Thyroid gland (tissue), 4 donors: Measurements from ENCODE around the gene ARMC9. TPM values are rescaled to one million over a fixed set of nuclear protein-coding genes. Genes with fewer than 3 reads are reported as not detected.

Source experiments
- DNase-seq, 2 donors: peaks; one replicate each; pipeline ENCODE4 v3.0.0-alpha.2; 2019
- H3K27ac ChIP-seq, 3 donors: fragments of 200-600 bp; sonication (generic); 1 replicate in 2 of 3; 2 replicates in 1 of 3; pipeline ENCODE4 v1.5.1; 2016 to 2019; ENCODE audit warnings: mild to moderate bottlenecking in 1 of 3, moderate library complexity in 1 of 3
- H3K27me3 ChIP-seq: fragments of 200-600 bp; sonication (generic); one replicate; pipeline ENCODE4 v1.5.1; 2019
- H3K36me3 ChIP-seq, 2 donors: fragments of 200-600 bp; sonication (generic); one replicate each; pipeline ENCODE4 v1.5.1; 2016 to 2019
- H3K4me1 ChIP-seq, 2 donors: fragments of 200-600 bp; sonication (generic); one replicate each; pipeline ENCODE4 v1.5.1; 2017 to 2019
- H3K4me3 ChIP-seq, 3 donors: fragments of 200-600 bp; sonication (generic); replicated peaks in 1 of 3; 1 replicate in 2 of 3; 2 replicates in 1 of 3; pipeline ENCODE4 v1.5.1; 2016; ENCODE audit warnings: mild to moderate bottlenecking in 1 of 3
- H3K9me3 ChIP-seq: fragments of 200-600 bp; sonication (generic); one replicate; pipeline ENCODE4 v1.5.1; 2017
- POLR2A ChIP-seq, 2 donors: fragments of 450-650 bp; IDR thresholded peaks; one replicate each; pipeline ENCODE4 v1.6.1; 2017; ENCODE audit warnings: antibody characterized with exemption in 2 of 2, mild to moderate bottlenecking in 2 of 2, moderate library complexity in 1 of 2
- WGBS, 2 donors: methylation state at CpG; one replicate each; pipeline ENCODE4 v1.1.5; 2017; 5-methylcytosine and 5-hydroxymethylcytosine counted together
- intact Hi-C: fragments of 100-400 bp; cut with DNase I; formaldehyde crosslinking; loops from one replicate; pipeline ENCODE4 v1.15.1; 2023
- total RNA-seq, 4 donors: library from RNA; depleted of rRNA; stranded (reverse); fragments of >200 nt; gene quantifications; one replicate each; pipeline ENCODE4 v1.2.3, GENCODE V29; 2016
- TF ChIP-seq, protein P1 (sequence below), 6 experiments: fragments of 200-600 bp in 3 of 6; fragments of 450-650 bp in 3 of 6; sonication (generic) in 3 of 6; IDR thresholded peaks; one replicate each; pipeline ENCODE4 v1.5.1; 2016 to 2019; ENCODE audit warnings: antibody characterized with exemption in 6 of 6, mild to moderate bottlenecking in 2 of 6, inconsistent platforms in 1 of 6, moderate library complexity in 1 of 6

Gene ARMC9
- total RNA-seq, 4 donors from 2014 or later: 20.3 to 30.7 (median 28.0) TPM

DNA sequence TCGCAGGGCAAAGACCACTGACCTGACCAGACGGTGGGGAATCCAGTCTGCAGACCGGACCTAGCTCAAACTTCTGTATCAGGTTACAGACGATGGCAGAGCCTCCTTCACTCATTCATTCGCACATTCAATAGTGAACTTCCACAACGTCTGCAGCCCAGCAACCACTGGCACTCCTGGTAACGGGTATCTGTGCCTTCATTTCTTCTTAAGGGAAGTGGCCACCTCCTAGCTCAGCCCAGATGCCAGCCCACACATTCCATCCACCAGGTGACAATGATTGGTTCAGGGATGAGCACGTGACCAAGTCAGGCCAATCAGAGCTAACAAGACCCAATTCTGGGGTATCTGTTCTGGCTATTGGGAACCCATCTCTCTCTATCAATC is 15.9 kb upstream of the ARMC9 start:
- peak overlapping the region; percentile 57 to 79 (median 74) for H3K27ac ChIP-seq
- no peak for TF ChIP-seq POLR2A (IDR thresholded peaks at IDR 0.05)
- TF ChIP-seq, protein P1, sequence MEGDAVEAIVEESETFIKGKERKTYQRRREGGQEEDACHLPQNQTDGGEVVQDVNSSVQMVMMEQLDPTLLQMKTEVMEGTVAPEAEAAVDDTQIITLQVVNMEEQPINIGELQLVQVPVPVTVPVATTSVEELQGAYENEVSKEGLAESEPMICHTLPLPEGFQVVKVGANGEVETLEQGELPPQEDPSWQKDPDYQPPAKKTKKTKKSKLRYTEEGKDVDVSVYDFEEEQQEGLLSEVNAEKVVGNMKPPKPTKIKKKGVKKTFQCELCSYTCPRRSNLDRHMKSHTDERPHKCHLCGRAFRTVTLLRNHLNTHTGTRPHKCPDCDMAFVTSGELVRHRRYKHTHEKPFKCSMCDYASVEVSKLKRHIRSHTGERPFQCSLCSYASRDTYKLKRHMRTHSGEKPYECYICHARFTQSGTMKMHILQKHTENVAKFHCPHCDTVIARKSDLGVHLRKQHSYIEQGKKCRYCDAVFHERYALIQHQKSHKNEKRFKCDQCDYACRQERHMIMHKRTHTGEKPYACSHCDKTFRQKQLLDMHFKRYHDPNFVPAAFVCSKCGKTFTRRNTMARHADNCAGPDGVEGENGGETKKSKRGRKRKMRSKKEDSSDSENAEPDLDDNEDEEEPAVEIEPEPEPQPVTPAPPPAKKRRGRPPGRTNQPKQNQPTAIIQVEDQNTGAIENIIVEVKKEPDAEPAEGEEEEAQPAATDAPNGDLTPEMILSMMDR (IDR thresholded peaks at IDR 0.05): no peak

GRCh38 chr2:231183851-231184250 is 14.6 kb upstream of the ARMC9 start:
- 88 to 91% methylated on average over 8 of the region's 8 CpGs for WGBS, 2 donors
- intact Hi-C loops: no loop called here
- Histone ChIP-seq H3K27me3 (no peaks in the 10 kb centered on the region), H3K36me3 (no peaks in the 10 kb centered on the region), H3K4me3 (no peak overlapping the region), H3K4me1 (peaks cover 0 to 22% of the 10 kb centered on the region in 2 donors), H3K27ac (peak overlapping the region in 1 of 3 donors; percentile 4), H3K9me3 (no peaks in the 10 kb centered on the region)
- TF ChIP-seq, protein P1 (IDR thresholded peaks at IDR 0.05): no peak
- TF ChIP-seq POLR2A (IDR thresholded peaks at IDR 0.05): no peak
- no peak for DNase-seq

More for the DNA sequence above, 15.9 kb upstream of the ARMC9 start:
- no peaks in the 10 kb centered on the region for H3K27me3 ChIP-seq
- H3K4me3 ChIP-seq: no peak overlapping the region
- 80 to 83% methylated on average over 8 of the region's 8 CpGs for WGBS, 2 donors
- DNase-seq: no peak
- no peaks in the 10 kb centered on the region for H3K9me3 ChIP-seq
- peaks cover 0 to 22% of the 10 kb centered on the region in 2 donors for H3K4me1 ChIP-seq
- no peaks in the 10 kb centered on the region for H3K36me3 ChIP-seq
- intact Hi-C loops: no loop called here

GRCh38 chr2:231184319-231184718 is 14.1 kb upstream of the ARMC9 start:
- intact Hi-C loops: no loop called here
- peaks cover 0 to 22% of the 10 kb centered on the region in 2 donors for H3K4me1 ChIP-seq
- H3K9me3 ChIP-seq: no peaks in the 10 kb centered on the region
- no peak overlapping the region for H3K4me3 ChIP-seq
- no peaks in the 10 kb centered on the region for H3K27me3 ChIP-seq
- TF ChIP-seq, protein P1 (IDR thresholded peaks at IDR 0.05): no peak
- no peak for TF ChIP-seq POLR2A (IDR thresholded peaks at IDR 0.05)
- no peaks in the 10 kb centered on the region for H3K36me3 ChIP-seq
- peak overlapping the region in 1 of 3 donors; percentile 67 for H3K27ac ChIP-seq
- WGBS, 2 donors: 93 to 100% methylated on average over 4 of the region's 4 CpGs
- no peak for DNase-seq

- Histone ChIP-seq H3K9me3 (no peaks in the 10 kb centered on the region), H3K4me3 (no peak overlapping the region), H3K27ac (peak overlapping the region; percentile 37 to 78 (median 67)), H3K27me3 (no peaks in the 10 kb centered on the region), H3K36me3 (no peaks in the 10 kb centered on the region), H3K4me1 (peaks cover 0 to 29% of the 10 kb centered on the region in 2 donors)
- intact Hi-C loops: no loop called here
- DNase-seq: no peak
- no peak for TF ChIP-seq POLR2A (IDR thresholded peaks at IDR 0.05)
- TF ChIP-seq, protein P1 (IDR thresholded peaks at IDR 0.05): no peak
- WGBS, 2 donors: 71 to 75% methylated on average over 7 to 11 of the region's 11 CpGs
These were observed 13.2 kb upstream of the ARMC9 start for GRCh38 chr2:231185050-231185725.

DNA sequence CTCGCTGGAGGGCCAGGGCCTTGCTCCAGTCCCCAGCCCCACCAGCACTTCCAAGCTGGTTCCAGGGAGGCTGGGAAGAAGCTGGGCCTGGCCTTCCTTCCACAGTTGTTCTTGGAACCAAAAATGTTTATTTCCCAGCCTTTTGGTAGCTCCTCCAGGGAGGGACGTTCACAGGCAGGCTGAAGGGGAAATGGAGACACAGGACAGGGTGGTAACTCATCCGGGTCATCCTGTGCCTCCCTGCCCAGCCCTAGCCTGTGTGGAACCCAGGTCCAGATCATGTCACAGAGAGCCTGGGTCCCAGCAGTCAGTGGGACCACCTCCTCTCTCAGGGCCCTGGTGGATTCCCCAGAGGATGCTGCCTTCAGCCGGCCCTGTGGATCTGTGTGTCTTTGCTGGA is 12.5 kb upstream of the ARMC9 start:
- DNase-seq: no peak
- peaks cover 4 to 36% of the 10 kb centered on the region in 2 donors for H3K4me1 ChIP-seq
- H3K4me3 ChIP-seq: no peak overlapping the region
- TF ChIP-seq POLR2A (IDR thresholded peaks at IDR 0.05): no peak
- TF ChIP-seq, protein P1 (IDR thresholded peaks at IDR 0.05): no peak
- H3K27me3 ChIP-seq: no peaks in the 10 kb centered on the region
- no peaks in the 10 kb centered on the region for H3K36me3 ChIP-seq
- WGBS, 2 donors: 70 to 72% methylated on average over 3 to 4 of the region's 4 CpGs
- H3K9me3 ChIP-seq: no peaks in the 10 kb centered on the region
- H3K27ac ChIP-seq: peak overlapping the region; percentile 37 to 78 (median 67)
- intact Hi-C loops: no loop called here
